Measurements from ENCODE around the gene FUT7. TPM values are rescaled to one million over a fixed set of nuclear protein-coding genes. Genes with fewer than 3 reads are reported as not detected.
"Not testable (repeated sequence)": the region's sequence is repeated elsewhere in the genome, so short reads cannot be mapped to it uniquely, and the experiment has no call there.

The FUT7 gene
- total RNA-seq, 1 experiment from 2014 or later = 0.36 TPM

GRCh38 chr9:137066096-137066861 lies 34.4 kb upstream of the FUT7 start:
- no peak for DNase-seq (ENCODE audit: low spot score)

- no peak for DNase-seq (ENCODE audit: low spot score)
Observed at GRCh38 chr9:137065336-137065967, 33.6 kb upstream of the FUT7 start.

GRCh38 chr9:137064880-137065164 lies 32.9 kb upstream of the FUT7 start:
- no peak for DNase-seq (ENCODE audit: low spot score)

- DNase-seq (ENCODE audit: low spot score) = peak; percentile 67
Observed at GRCh38 chr9:137064027-137064879, 32.4 kb upstream of the FUT7 start.

GRCh38 chr9:137063311-137064026 lies 31.6 kb upstream of the FUT7 start:
- DNase-seq (ENCODE audit: low spot score) = no peak

GRCh38 chr9:137062798-137063197 lies 30.9 kb upstream of the FUT7 start:
- not testable (repeated sequence) for DNase-seq (ENCODE audit: low spot score)

GRCh38 chr9:137062384-137062783 lies 30.5 kb upstream of the FUT7 start:
- no peak for DNase-seq (ENCODE audit: low spot score)

GRCh38 chr9:137058521-137059234 lies 26.8 kb upstream of the FUT7 start:
- DNase-seq (ENCODE audit: low spot score) = no peak

- DNase-seq (ENCODE audit: low spot score) = no peak
Observed at GRCh38 chr9:137057545-137057944, 25.7 kb upstream of the FUT7 start.

- no peak for DNase-seq (ENCODE audit: low spot score)
Observed at GRCh38 chr9:137056739-137057415, 25.0 kb upstream of the FUT7 start.

GRCh38 chr9:137055385-137056364 lies 23.8 kb upstream of the FUT7 start:
- peak; percentile 72 for DNase-seq (ENCODE audit: low spot score)

GRCh38 chr9:137054932-137055384 lies 23.1 kb upstream of the FUT7 start:
- DNase-seq (ENCODE audit: low spot score) = no peak

- peak; percentile 82 for DNase-seq (ENCODE audit: low spot score)
Observed at GRCh38 chr9:137053944-137054931, 22.4 kb upstream of the FUT7 start, which contains the start of gene ENTPD2. Gene ENTPD2, minus strand, starts transcription at chr9:137054061. Its CDS starts 64 bp downstream, at chr9:137053997.

GRCh38 chr9:137052998-137053943 lies 21.4 kb upstream of the FUT7 start:
- no peak for DNase-seq (ENCODE audit: low spot score)

- DNase-seq (ENCODE audit: low spot score) = no peak
Observed at GRCh38 chr9:137052293-137052692, 20.4 kb upstream of the FUT7 start.

GRCh38 chr9:137051145-137051724 lies 19.3 kb upstream of the FUT7 start:
- DNase-seq (ENCODE audit: low spot score) = no peak

Data from HT-29 (cell line).